Activated naive CD4-positive, alpha-beta T cell treated with anti-CD3 and anti-CD28 coated beads, Interleukin-2, amount 50 U/mL, for 24 hours (primary cell): Measurements from ENCODE around the gene CBFA2T3.
"Not testable (repeated sequence)": the region's sequence is repeated elsewhere in the genome, so short reads cannot be mapped to it uniquely, and the experiment has no call there.

Experiments
- H3K27ac Mint-ChIP-seq: one replicate; pipeline ENCODE4 v1.8.0; 2021; ENCODE audit warnings: mild to moderate bottlenecking, mixed read lengths
- H3K27me3 Mint-ChIP-seq: one replicate; pipeline ENCODE4 v1.8.0; 2021; ENCODE audit warnings: mixed read lengths
- H3K36me3 Mint-ChIP-seq: one replicate; pipeline ENCODE4 v1.8.0; 2021; ENCODE audit warnings: mixed read lengths
- H3K4me1 Mint-ChIP-seq: one replicate; pipeline ENCODE4 v1.8.0; 2021; ENCODE audit warnings: mixed read lengths
- H3K4me3 Mint-ChIP-seq: one replicate; pipeline ENCODE4 v1.8.0; 2021; ENCODE audit warnings: mild to moderate bottlenecking, mixed read lengths
- H3K9me3 Mint-ChIP-seq: one replicate; pipeline ENCODE4 v1.8.0; 2021; ENCODE audit warnings: mixed read lengths

Gene CBFA2T3

DNA sequence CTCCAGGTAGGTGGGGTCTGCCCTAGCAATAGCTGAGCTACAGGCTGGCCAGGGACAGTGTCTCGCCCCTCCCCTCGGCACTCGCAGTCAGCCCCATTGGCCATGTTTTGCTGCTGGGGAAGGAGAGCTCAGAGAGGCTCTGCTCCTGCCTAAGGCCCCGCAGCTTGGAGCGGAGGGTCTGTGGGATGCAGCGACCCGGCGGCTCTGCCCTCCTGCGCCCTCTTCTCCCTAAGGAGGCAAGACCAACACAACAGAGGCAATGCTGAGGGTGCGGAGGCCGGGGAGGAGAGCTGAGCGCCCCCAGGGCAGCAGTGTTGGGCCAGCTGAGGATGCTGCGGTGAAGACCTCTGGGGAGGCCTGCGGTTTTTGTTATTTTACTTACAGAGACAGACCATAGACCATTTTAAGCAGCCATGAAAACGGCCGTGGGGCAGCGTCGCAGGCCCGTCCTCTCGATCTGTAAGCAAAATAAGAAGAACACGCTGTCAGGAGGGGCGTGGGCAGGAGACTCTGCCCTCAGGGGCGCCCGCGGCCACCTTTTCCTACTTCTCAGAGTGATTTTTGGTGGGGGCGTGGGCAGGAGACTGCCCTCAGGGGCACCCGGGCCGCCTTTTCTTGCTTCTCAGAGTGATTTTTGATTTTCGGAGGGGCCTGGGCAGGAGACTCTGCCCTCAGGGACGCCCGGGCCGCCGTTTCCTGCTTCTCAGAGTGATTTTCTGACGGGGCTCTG lies 79.1 kb downstream of the CBFA2T3 start:
- H3K4me3 Mint-ChIP-seq, result no peak overlapping the region
- H3K4me1 Mint-ChIP-seq, result no peaks in the 10 kb centered on the region
- H3K27me3 Mint-ChIP-seq, result no peaks in the 10 kb centered on the region

GRCh38 chr16:88896238-88897070 lies 80.6 kb downstream of the CBFA2T3 start:
- no peaks in the 10 kb centered on the region for H3K27me3 Mint-ChIP-seq

More for the DNA sequence above, 79.1 kb downstream of the CBFA2T3 start:
- H3K27ac Mint-ChIP-seq, result no peak overlapping the region
- no peaks in the 10 kb centered on the region for H3K9me3 Mint-ChIP-seq
- no peaks in the 10 kb centered on the region for H3K36me3 Mint-ChIP-seq

GRCh38 chr16:88895335-88895734 lies 81.7 kb downstream of the CBFA2T3 start:
- H3K4me3 Mint-ChIP-seq, result no peak overlapping the region
- H3K4me1 Mint-ChIP-seq, result no peaks in the 10 kb centered on the region
- no peaks in the 10 kb centered on the region for H3K27me3 Mint-ChIP-seq
- H3K36me3 Mint-ChIP-seq, result no peaks in the 10 kb centered on the region
- H3K27ac Mint-ChIP-seq, result no peak overlapping the region
- H3K9me3 Mint-ChIP-seq, result no peaks in the 10 kb centered on the region

More at GRCh38 chr16:88896238-88897070, 80.6 kb downstream of the CBFA2T3 start:
- Mint-ChIP-seq H3K27ac (no peak overlapping the region), H3K4me3 (no peak overlapping the region), H3K4me1 (no peaks in the 10 kb centered on the region), H3K9me3 (no peaks in the 10 kb centered on the region), H3K36me3 (no peaks in the 10 kb centered on the region)

DNA sequence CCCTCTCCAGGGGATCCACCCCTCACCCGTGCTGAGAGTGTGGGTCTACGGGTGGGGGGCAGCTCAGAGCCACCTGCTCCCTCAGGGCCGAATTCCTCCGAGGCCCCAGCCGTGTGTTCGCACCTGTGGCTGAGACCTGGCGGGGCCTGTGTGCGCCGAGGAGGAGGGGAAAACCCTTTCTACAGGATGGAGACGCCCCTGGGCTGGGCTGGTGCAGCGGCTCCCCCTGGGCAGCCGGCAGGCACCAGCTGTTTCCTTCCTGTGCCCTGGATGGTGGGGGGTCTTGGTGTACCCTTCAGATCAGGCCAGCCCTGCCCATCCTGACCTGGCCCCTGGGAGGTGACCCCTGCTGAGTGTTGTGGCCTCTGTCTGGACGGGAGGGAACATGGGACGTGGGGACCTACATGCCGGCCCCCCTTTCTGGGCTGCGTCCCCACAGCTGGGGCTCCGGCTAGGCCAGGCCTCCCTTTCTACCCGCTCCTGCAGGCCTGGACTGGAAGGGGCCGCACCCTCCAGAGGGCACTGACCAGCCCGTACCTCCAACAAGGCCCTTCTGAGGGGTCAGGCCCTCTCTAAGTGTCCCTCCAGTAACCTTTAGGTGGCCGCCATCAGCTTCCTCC lies 82.2 kb downstream of the CBFA2T3 start:
- H3K27me3 Mint-ChIP-seq, result no peaks in the 10 kb centered on the region
- no peaks in the 10 kb centered on the region for H3K9me3 Mint-ChIP-seq
- H3K4me1 Mint-ChIP-seq, result no peaks in the 10 kb centered on the region
- no peak overlapping the region for H3K27ac Mint-ChIP-seq
- H3K36me3 Mint-ChIP-seq, result no peaks in the 10 kb centered on the region
- no peak overlapping the region for H3K4me3 Mint-ChIP-seq

GRCh38 chr16:88894266-88894665 lies 82.7 kb downstream of the CBFA2T3 start:
- not testable (repeated sequence) for H3K4me1 Mint-ChIP-seq, H3K9me3 Mint-ChIP-seq, H3K4me3 Mint-ChIP-seq, H3K27me3 Mint-ChIP-seq, H3K27ac Mint-ChIP-seq, H3K36me3 Mint-ChIP-seq

DNA sequence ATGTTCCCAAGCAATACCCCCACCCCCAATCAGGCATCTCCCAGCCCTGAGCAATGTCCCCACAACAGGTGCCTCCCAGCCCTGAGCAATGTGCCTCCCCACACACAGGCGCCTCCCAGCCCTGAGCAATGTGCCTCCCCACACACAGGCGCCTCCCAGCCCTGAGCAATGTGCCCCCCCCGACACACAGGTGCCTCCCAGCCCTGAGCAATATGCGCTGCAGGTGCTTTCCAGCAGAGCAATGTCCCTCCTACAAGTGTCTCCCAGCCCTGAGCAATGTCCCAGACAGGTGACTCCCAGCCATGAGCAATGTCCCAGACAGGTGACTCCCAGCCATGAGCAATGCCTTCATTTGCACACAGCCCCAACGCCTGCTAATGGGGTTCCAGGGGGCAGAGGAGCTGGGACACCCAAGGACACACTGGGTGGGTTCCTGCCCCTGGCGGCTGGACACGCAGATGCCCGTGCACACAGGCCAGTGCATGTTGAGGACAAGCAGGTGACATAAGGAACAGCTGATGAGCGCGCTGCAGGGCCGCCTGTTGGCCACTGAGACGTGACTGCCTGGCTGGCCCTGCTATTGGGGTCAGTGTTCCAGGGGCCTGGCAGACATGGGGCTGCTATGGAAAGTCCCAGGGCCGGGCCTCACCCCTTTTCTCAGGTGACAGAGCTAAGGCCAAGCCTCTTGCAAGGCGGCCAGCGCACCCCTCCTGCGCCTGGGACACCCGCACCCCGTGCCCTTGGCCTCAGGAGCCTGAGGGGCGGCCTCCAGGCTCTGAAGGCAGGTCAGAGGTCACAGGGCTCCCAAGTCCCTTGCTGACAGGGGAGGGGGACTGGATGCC lies 83.7 kb downstream of the CBFA2T3 start:
- Mint-ChIP-seq H3K27ac (no peak overlapping the region), H3K4me3 (no peak overlapping the region), H3K4me1 (no peaks in the 10 kb centered on the region), H3K27me3 (no peaks in the 10 kb centered on the region), H3K36me3 (no peaks in the 10 kb centered on the region), H3K9me3 (no peaks in the 10 kb centered on the region)

DNA sequence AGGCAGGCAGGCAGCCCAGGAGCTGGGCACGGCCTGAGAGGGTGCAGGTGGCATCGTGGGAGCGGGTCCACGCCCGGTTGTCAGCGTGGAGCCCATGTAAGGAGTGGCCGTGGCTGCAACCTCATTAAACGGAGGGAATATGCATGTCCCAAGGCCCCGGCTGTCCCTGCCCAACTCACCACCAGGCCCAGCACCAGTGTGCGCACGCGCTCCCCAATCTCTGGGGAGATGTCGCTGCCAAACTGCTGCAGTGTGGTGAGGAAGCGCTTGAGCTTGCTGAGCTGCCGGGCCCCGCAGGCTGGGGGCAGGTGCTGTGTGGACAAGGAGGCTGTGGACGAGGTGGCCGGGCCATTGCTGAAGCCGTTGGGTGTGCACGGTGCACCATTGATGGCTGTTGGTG lies 84.9 kb downstream of the CBFA2T3 start:
- H3K36me3 Mint-ChIP-seq, result no peaks in the 10 kb centered on the region
- no peak overlapping the region for H3K27ac Mint-ChIP-seq
- H3K4me1 Mint-ChIP-seq, result no peaks in the 10 kb centered on the region
- H3K27me3 Mint-ChIP-seq, result no peaks in the 10 kb centered on the region
- H3K9me3 Mint-ChIP-seq, result no peaks in the 10 kb centered on the region
- H3K4me3 Mint-ChIP-seq, result no peak overlapping the region

DNA sequence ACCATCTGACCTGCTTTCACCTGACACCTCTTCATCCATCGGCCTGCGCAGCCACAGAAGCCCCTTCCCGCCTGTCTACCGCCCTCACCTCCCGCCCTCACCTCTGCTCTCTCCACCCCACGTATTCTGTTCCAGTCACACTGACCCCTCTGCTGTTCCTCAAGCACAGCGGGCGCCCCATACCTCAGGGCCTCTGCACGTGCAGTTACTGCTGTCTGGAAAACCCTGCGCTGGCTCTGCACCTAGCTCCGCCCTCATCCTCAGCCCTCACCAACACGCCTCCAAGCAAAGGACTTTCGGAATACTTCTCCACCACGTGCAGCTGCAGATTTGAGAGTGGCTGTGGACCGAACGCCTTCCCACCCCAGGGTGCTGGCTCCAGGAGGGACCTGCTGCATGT lies 85.9 kb downstream of the CBFA2T3 start:
- Mint-ChIP-seq H3K9me3 (no peaks in the 10 kb centered on the region), H3K27me3 (no peaks in the 10 kb centered on the region), H3K4me3 (no peak overlapping the region), H3K4me1 (no peaks in the 10 kb centered on the region), H3K36me3 (no peaks in the 10 kb centered on the region), H3K27ac (no peak overlapping the region)

DNA sequence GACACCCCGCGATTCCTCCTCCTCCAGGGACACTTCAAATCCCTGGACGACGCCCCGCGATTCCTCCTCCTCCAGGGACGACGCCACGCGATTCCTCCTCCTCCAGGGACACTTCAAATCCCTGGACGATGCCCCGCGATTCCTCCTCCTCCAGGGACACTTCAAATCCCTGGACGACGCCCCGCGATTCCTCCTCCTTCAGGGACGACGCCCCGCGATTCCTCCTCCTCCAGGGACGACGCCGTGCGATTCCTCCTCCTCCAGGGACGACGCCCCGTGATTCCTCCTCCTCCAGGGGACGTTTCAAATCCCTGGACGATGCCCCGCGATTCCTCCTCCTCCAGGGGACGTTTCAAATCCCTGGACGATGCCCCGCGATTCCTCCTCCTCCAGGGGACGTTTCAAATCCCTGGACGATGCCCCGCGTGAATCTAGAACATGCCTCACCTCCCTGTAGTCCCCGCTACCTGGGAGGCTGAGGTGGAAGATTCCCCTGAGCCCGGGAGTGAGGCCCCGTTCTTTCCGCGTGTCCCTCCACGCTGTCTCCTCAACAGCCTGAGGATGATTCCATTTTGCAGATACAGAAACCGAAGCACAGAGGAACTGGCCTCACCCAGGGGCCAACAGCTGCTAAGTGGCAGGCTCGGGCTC lies 87.2 kb downstream of the CBFA2T3 start:
- H3K27ac Mint-ChIP-seq, H3K27me3 Mint-ChIP-seq, H3K36me3 Mint-ChIP-seq, H3K4me3 Mint-ChIP-seq, H3K4me1 Mint-ChIP-seq, H3K9me3 Mint-ChIP-seq: not testable (repeated sequence)

DNA sequence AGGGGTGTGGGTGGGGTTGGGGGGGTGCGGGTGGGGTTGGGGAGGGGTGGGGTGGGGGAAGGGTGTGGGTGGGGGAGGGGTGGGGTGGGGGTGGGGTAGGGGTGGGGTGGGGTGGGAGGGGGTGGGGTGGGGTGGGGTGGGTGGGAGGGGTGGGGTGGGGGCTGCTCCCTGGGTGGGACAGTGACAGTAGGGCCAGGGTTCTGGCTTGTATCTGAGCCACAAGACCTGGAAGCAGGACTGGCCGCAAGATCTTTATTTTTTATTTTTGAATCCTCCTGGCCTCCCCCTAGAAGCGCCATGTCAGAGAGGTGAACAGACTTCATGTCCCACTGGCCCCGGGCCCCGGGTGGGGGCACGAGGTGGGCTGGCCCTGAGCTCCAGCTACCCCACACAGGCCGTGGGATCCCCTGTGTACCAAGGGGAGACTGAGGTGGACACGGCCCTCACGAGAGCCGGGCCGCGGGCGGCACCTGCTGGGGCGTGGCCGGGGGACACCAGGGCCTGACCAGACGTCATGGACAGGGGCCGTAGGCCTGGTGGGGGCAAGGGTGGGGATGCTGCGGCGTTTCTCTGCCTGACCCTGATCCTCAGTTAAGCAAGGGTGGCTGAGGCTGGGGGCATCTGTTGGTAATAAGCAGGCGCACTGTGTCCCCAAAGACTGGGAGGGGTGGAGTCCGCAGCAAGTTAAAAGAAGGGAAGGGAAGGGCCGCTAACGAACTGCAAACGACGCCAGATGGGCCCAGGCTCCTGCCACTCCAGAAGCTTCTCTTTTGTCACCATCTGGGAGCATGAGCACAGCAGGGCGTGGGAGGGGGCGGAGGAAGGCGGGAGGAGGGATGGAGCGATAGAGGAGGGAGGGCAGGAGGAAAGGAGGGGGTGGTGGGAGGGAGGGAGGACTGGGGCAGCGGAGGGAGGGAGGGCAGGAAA lies 88.3 kb downstream of the CBFA2T3 start:
- Mint-ChIP-seq H3K4me3 (no peak overlapping the region), H3K27me3 (no peaks in the 10 kb centered on the region), H3K9me3 (no peaks in the 10 kb centered on the region), H3K27ac (no peak overlapping the region), H3K36me3 (no peaks in the 10 kb centered on the region), H3K4me1 (no peaks in the 10 kb centered on the region)

DNA sequence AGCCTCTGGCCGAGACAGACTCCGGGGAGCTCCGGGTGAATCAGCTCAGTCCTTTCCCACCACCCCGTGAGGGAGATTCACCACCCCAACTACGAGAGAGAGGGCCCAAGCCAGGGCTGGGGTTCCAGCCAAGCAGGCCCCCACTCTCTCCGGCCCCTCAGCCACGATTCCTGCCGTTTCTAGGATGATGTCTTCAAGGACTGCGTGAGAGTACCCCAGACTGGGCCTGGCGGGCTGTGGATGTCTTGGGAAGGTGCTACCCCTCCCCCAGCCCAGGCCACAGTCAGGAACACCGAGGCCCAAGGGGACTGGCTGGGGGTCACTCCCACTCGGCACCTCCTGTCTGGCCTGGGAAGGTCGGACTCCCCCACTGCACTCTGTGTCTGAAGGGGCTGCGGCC lies 89.0 kb downstream of the CBFA2T3 start:
- peaks cover 3% of the 10 kb centered on the region for H3K4me1 Mint-ChIP-seq
- no peaks in the 10 kb centered on the region for H3K27me3 Mint-ChIP-seq
- no peaks in the 10 kb centered on the region for H3K9me3 Mint-ChIP-seq
- no peaks in the 10 kb centered on the region for H3K36me3 Mint-ChIP-seq
- H3K27ac Mint-ChIP-seq, result no peak overlapping the region
- no peak overlapping the region for H3K4me3 Mint-ChIP-seq

GRCh38 chr16:88886845-88887521 lies 90.0 kb downstream of the CBFA2T3 start:
- no peak overlapping the region for H3K4me3 Mint-ChIP-seq
- H3K36me3 Mint-ChIP-seq, result no peaks in the 10 kb centered on the region
- peaks cover 3% of the 10 kb centered on the region for H3K4me1 Mint-ChIP-seq
- no peaks in the 10 kb centered on the region for H3K9me3 Mint-ChIP-seq
- H3K27ac Mint-ChIP-seq, result no peak overlapping the region
- no peaks in the 10 kb centered on the region for H3K27me3 Mint-ChIP-seq

DNA sequence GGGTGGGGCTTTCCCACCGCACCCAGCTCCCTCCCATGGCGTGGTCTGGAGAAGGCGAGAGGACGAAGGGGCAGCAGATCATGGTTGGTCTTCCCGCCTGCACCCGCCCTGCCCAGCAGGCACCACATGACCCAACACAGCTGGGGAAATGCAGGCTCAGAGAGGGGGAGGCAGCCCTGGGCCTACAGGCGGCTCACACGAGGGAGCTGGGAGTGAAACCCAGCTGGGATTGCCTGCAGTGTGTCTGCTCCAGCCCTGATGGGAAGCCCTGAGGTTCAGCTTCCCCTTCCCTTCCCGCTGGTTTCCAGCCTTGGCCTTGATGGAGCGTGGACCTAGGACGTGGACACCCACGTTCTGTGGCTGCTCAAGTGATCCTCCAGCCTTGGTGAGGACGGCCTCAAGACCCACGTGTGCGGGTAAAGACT lies 90.6 kb downstream of the CBFA2T3 start:
- no peak overlapping the region for H3K27ac Mint-ChIP-seq
- peaks cover 3% of the 10 kb centered on the region for H3K4me1 Mint-ChIP-seq
- no peaks in the 10 kb centered on the region for H3K36me3 Mint-ChIP-seq
- no peaks in the 10 kb centered on the region for H3K27me3 Mint-ChIP-seq
- no peaks in the 10 kb centered on the region for H3K9me3 Mint-ChIP-seq
- no peak overlapping the region for H3K4me3 Mint-ChIP-seq
